OCI-LY7 (cell line): ENCODE data around the gene PYGL. TPM values are rescaled to one million over a fixed set of nuclear protein-coding genes. Genes with fewer than 3 reads are reported as not detected.
"Not testable (repeated sequence)": the region's sequence is repeated elsewhere in the genome, so short reads cannot be mapped to it uniquely, and the experiment has no call there.

Experiments
- BruUV-seq: library from RNA; stranded (reverse); fragments of 400-500 nt; replicated peaks from 2 replicates; lab custom pipeline; 2021; lab: Mats Ljungman, UMichigan
- CTCF ChIA-PET: fragments of 300-600 bp; sonication (Branson Sonifier 250); formaldehyde crosslinking; loops from one replicate; lab custom pipeline; 2022; ENCODE audit warnings: antibody characterized with exemption; ENCODE audit not compliant: unreplicated experiment; lab: Charles Lee
- POLR2A ChIA-PET: fragments of 300-600 bp; sonication (Branson Sonifier 250); formaldehyde crosslinking; loops from one replicate; lab custom pipeline; 2022; ENCODE audit warnings: antibody characterized with exemption; lab: Charles Lee
- DNase-seq: peaks from one replicate; pipeline ENCODE4 v3.0.0-alpha.2; 2015; ENCODE audit warnings: low spot score
- H2AFZ ChIP-seq: fragments of 200-600 bp; sonication (generic), shearing (Covaris generic); 2 replicates; pipeline ENCODE4 v1.6.1; 2014; ENCODE audit warnings: mild to moderate bottlenecking, antibody characterized with exemption, low read length, moderate library complexity
- H3K27ac ChIP-seq: fragments of 200-600 bp; sonication (generic); 2 replicates; pipeline ENCODE4 v1.5.1; 2014; ENCODE audit warnings: mixed run types, low read depth, mild to moderate bottlenecking, moderate library complexity, low read length, inconsistent platforms; ENCODE audit not compliant: poor library complexity, severe bottlenecking
- H3K36me3 ChIP-seq: fragments of 200-600 bp; sonication (generic); 2 replicates; pipeline ENCODE4 v1.6.1; 2014; ENCODE audit warnings: mild to moderate bottlenecking, antibody characterized with exemption, low read length, moderate library complexity, mixed read lengths; ENCODE audit not compliant: insufficient read depth
- H3K4me1 ChIP-seq: fragments of 200-600 bp; sonication (generic); 2 replicates; pipeline ENCODE4 v1.5.1; 2014; ENCODE audit warnings: mild to moderate bottlenecking, low read length; ENCODE audit not compliant: insufficient read depth, poor library complexity, severe bottlenecking
- H3K4me2 ChIP-seq: fragments of 200-600 bp; sonication (generic); 2 replicates; pipeline ENCODE4 v1.6.1; 2014; ENCODE audit warnings: mild to moderate bottlenecking, low read length
- H3K4me3 ChIP-seq: fragments of 200-600 bp; sonication (generic); 2 replicates; pipeline ENCODE4 v1.5.1; 2014; ENCODE audit warnings: mild to moderate bottlenecking, low read depth, low read length; ENCODE audit not compliant: poor library complexity, severe bottlenecking
- H3K79me2 ChIP-seq: fragments of 200-600 bp; sonication (generic); 2 replicates; pipeline ENCODE4 v1.6.1; 2016; ENCODE audit warnings: low read depth, mild to moderate bottlenecking, low read length, moderate library complexity, mixed read lengths; ENCODE audit not compliant: insufficient read depth
- H3K9me2 ChIP-seq: fragments of 200-600 bp; sonication (generic); 2 replicates; pipeline ENCODE4 v1.6.1; 2016; ENCODE audit warnings: mild to moderate bottlenecking, low read length, mixed read lengths; ENCODE audit not compliant: insufficient read depth
- H3K9me3 ChIP-seq: fragments of 200-600 bp; sonication (generic); 2 replicates; pipeline ENCODE4 v1.6.1; 2014; ENCODE audit warnings: mild to moderate bottlenecking, mixed run types, low read length, mixed read lengths
- H4K20me1 ChIP-seq: fragments of 200-600 bp; sonication (generic); 2 replicates; pipeline ENCODE4 v1.6.1; 2014; ENCODE audit warnings: mild to moderate bottlenecking, antibody characterized with exemption, low read length, moderate library complexity, mixed read lengths; ENCODE audit not compliant: insufficient read depth
- EZH2phosphoT487 ChIP-seq: fragments of 200-600 bp; sonication (generic); IDR thresholded peaks from 2 replicates; pipeline ENCODE4 v1.6.1; 2018; ENCODE audit warnings: low read depth, borderline replicate concordance, mild to moderate bottlenecking, mixed run types, antibody characterized with exemption, low read length, moderate library complexity, mixed read lengths
- intact Hi-C: fragments of 100-400 bp; cut with micrococcal nuclease; formaldehyde crosslinking; loops from one replicate; pipeline ENCODE4 v1.10.0; 2022; ENCODE audit not compliant: unreplicated experiment
- total RNA-seq, 2 experiments: library from RNA; depleted of rRNA in 1 of 2; stranded (reverse); fragments of >200 nt in 1 of 2; shearing (Covaris generic) in 1 of 2; gene quantifications; 2 replicates each; pipeline ENCODE4 v1.2.3, GENCODE V29; 2014 to 2022
- TF ChIP-seq, protein P1 (sequence below): fragments of 200-600 bp; sonication (generic); conservative IDR thresholded peaks from 2 replicates; pipeline ENCODE4 v1.5.1; 2014; ENCODE audit warnings: mild to moderate bottlenecking, antibody characterized with exemption, low read length, moderate library complexity, mixed read lengths

The PYGL gene
- total RNA-seq, 2 experiments from 2014 or later: 2.8 to 3.3 TPM

DNA sequence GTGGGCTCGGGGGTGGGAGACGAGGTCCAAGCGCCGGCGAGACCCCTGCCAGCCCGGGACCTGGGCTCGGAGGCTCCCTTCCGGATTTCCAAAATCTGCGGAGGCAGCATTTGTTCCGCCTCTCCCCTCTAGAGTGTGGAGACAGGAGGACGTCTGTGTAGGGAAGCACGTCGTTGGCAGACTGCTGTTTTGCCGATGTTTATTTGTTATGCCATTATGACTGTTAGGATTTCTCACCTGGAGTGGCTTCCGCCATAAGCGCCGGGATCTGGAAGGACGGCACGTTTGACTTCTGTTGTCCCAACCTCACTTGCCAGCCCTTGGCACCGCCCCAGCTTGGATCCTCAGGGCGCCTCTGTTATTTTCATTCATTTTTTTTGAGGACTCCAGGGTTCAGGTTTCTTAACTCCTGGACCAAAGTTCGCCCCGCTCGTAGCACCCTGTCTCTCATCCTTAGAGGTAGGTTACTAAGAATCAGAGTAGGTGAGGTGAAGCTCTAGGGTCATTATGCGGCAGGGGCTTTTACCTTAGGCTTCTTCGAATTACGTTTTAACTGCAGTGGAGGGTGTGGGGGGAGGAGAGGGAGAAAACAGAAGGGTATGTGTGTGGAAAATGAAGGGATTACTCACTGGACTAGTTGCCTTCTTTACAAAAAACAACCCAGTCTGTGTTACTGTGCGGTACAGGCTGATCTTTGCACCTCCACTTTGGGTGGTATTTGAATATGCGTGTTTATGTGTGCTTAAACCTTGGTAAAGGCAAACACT is 547 bp upstream of the PYGL start:
- H3K79me2 ChIP-seq: no peaks in the 10 kb centered on the region
- H3K4me3 ChIP-seq: peak overlapping the region; percentile 68
- BruUV-seq: no TSS peak
- TF ChIP-seq, protein P1, sequence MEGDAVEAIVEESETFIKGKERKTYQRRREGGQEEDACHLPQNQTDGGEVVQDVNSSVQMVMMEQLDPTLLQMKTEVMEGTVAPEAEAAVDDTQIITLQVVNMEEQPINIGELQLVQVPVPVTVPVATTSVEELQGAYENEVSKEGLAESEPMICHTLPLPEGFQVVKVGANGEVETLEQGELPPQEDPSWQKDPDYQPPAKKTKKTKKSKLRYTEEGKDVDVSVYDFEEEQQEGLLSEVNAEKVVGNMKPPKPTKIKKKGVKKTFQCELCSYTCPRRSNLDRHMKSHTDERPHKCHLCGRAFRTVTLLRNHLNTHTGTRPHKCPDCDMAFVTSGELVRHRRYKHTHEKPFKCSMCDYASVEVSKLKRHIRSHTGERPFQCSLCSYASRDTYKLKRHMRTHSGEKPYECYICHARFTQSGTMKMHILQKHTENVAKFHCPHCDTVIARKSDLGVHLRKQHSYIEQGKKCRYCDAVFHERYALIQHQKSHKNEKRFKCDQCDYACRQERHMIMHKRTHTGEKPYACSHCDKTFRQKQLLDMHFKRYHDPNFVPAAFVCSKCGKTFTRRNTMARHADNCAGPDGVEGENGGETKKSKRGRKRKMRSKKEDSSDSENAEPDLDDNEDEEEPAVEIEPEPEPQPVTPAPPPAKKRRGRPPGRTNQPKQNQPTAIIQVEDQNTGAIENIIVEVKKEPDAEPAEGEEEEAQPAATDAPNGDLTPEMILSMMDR: no peak
- TF ChIP-seq EZH2phosphoT487: no peak
- CTCF ChIA-PET: interaction anchor here (0.7 kb wide), 1 partner anchor 159 kb away, joined by 3 read pairs; no protein-coding TSS in a partner anchor
- H3K36me3 ChIP-seq: no peaks in the 10 kb centered on the region
- no peak for DNase-seq
- H3K27ac ChIP-seq: no peak overlapping the region
- peak overlapping the region; percentile 73; the same call in 1 of the 2 replicates for H2AFZ ChIP-seq
- H3K4me2 ChIP-seq: peak overlapping the region; percentile 59
- POLR2A ChIA-PET: no interaction called here
- intact Hi-C loops: no loop called here
- no peaks in the 10 kb centered on the region for H3K9me3 ChIP-seq
- peaks cover 9% of the 10 kb centered on the region for H3K4me1 ChIP-seq
- no peaks in the 10 kb centered on the region for H4K20me1 ChIP-seq
- H3K9me2 ChIP-seq: no peaks in the 10 kb centered on the region

DNA sequence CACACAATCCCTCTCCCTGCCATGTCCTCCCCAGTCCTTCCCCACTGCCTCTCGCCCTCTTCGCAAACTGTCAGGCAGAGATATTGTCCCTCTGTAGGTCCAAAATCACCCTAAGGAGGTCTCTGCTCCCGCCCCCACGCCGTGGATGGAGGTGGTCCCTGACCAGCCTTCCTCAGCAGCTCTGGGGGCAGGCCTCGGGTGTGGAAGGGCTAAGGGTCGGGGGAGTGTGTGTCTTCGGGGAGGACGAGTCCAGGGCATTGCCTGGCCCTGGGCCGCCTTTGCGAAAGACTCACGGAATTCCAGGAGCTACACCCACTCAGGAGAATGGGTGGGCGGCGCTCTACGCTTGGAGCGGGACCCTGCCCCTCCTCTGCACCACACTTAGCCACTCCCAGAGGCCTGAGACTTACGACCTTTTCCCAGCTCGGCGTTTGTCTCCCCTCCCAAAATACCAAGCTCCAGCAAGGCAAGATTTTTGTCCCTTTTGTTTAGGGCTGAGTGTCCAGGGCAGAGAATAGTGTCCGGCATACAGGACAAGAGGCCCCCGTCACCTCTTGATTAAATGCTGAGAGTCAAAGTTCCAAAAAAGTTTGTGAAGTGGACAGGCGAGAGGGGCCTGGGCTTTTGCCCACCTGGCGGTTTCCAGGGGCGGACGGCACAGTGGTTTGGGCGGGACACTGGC is 881 bp downstream of the PYGL start:
- CTCF ChIA-PET: no interaction called here
- Histone ChIP-seq H3K27ac (no peak overlapping the region), H3K36me3 (no peaks in the 10 kb centered on the region), H3K4me2 (peak overlapping the region; percentile 59; the same call in 1 of the 2 replicates), H4K20me1 (no peaks in the 10 kb centered on the region), H3K4me3 (peak overlapping the region; percentile 68), H3K9me2 (no peaks in the 10 kb centered on the region), H3K4me1 (peaks cover 9% of the 10 kb centered on the region), H3K9me3 (no peaks in the 10 kb centered on the region), H3K79me2 (no peaks in the 10 kb centered on the region), H2AFZ (peak overlapping the region; percentile 73; the same call in 1 of the 2 replicates)
- no TSS peak for BruUV-seq
- no peak for TF ChIP-seq EZH2phosphoT487
- TF ChIP-seq, protein P1: no peak
- no peak for DNase-seq
- POLR2A ChIA-PET: no interaction called here
- intact Hi-C loops: no loop called here

DNA sequence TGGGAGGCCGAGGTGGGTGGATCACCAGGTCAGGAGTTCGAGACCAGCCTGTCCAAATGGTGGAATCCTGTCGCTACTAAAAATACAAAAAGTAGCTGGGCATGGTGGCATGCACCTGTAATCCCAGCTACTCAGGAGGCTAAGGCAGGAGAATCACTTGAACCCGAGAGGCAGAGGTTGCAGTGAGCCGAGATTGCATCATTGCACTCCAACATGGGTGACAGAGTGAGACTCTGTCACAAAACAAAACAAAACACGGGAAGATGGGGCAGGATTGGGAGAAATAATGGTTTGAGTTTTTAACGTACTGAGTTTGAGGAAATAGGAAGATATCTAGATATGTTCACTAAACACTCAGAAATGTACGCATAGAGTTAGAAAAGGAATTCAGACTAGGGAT is 2.6 kb downstream of the PYGL start:
- H3K4me1 ChIP-seq, CTCF ChIA-PET, H3K79me2 ChIP-seq, H3K36me3 ChIP-seq, H3K9me2 ChIP-seq, H3K27ac ChIP-seq, DNase-seq, H2AFZ ChIP-seq, intact Hi-C loops, H3K4me2 ChIP-seq, BruUV-seq, H4K20me1 ChIP-seq, H3K4me3 ChIP-seq, H3K9me3 ChIP-seq: not testable (repeated sequence)
- POLR2A ChIA-PET: interaction anchor here (0.8 kb wide), 1 partner anchor 12 kb away, joined by 3 read pairs; no protein-coding TSS in a partner anchor
